NCI-H2196 (cell line): ENCODE data around the gene ALG9.
A peak's percentile ranks its signal among the peaks of the same experiment; 100 is the strongest.
"Not testable (repeated sequence)": the region's sequence is repeated elsewhere in the genome, so short reads cannot be mapped to it uniquely, and the experiment has no call there.

ENCODE experiments used
- DNase-seq: peaks from one replicate; lab custom pipeline; 2025; ENCODE audit not compliant: unreplicated experiment; lab: John Stamatoyannopoulos, UW

Gene ALG9

DNA sequence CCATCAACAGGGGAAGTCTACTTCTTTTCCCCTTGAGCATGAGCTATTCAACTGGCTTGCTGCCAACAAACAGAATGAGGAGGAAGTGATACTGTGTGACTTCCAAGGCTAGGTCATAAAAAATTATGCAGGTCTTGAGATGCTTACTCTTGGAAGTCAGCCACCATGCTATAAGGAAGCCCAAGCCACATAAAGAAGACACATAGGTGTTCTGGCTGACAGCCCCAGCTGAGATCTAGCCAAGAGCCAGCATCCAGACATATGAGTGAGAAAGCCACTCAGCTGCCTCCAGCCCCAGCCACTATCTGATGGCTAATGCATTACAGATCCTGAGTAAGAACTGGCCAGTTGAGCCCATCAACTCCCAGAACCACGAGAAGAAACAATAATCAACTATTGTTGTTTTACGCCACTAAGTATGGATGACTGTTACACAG lies 74.2 kb downstream of the ALG9 start:
- DNase-seq: peak; percentile 71

DNA sequence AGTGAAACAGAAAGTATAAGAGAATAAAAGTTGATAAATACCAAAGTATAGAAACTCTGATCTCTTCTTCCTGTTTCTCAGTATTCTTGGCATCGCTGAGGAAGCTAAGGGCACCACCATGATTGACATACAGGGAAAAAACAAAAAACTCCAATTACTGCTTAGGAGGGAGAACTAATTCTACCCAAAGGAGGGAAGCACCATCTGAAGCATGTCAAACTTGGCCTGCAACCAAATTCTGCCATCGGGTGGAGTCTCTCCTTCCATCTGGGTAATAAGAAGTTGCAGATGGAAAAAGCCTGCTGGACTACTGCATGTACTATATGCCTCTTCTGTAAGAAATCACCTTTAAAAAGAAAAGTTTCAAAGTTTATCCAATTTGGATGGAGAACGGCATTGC lies 74.7 kb downstream of the ALG9 start:
- no peak for DNase-seq

DNA sequence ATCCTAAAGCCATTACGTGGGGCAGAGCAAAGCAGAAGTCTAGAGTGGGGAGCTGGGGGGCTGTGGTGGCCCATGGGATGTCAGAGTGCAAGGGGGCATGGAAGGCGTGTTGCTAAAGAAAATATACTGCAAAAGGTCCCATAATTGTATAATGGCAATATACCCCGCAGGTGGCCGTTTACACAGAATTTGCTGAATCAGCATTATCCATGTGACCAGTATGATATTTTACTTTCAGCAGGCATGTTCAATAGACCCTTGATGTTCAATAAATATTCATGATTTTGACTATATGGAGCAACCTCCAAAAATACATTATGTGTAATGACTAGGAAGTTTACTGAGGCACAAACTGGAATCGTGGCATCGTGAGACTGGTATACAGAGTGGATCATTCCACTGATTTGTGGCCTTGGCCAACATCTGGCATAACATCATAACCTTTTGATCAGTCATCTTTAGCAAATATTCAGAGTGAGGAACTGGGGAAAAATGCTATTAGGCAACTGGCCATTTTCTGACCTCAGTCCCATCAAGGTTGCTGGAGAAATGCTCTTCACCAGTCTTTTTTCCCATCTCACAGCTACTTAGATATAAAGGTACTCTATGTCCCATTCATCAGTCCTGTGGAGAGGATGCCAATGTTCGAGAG lies 75.9 kb downstream of the ALG9 start:
- no peak for DNase-seq

DNA sequence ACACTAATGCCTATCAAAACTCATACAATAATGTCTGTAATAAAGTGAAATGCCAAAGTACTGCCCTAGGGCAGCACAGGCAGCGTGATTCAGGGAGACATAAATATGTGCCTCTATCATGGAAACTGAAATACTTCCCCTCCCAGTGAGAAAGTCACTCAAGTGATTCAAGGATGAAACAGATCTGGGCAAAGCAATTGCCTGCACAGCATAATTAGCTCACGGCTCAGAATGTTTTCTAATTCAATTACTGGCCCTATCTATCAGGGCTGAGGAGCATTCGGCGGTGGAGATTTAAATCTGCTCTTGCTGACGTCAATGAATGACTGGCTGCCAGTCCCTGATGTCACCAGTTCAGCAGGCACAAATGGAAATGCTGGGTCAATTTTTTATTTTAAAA lies 77.5 kb downstream of the ALG9 start:
- DNase-seq: no peak

DNA sequence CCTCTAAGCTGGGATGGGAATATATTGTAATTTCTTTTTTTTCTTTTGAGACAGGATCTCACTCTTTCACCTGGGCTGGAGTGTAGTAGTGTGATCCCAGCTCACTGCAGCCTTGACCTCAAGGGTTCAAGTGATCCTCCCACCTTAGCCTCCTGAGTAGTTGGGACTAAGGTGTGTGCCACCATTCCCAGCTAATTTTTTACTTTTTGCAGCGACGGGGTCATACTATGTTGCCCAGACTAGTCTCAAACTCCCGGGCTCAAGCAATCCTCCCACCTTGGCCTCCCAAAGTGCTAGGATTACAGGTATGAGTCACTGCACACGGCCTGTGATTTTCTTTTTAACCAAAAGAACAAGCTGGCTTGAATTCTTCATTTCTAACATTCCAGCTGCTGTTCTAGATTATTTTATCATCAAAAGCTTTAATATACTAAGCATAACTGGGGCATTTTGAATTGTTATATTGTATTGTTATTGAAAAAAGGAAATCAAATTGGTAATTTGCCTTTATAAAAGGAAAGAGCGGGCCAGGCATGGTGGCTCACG lies 78.4 kb downstream of the ALG9 start:
- no peak for DNase-seq

DNA sequence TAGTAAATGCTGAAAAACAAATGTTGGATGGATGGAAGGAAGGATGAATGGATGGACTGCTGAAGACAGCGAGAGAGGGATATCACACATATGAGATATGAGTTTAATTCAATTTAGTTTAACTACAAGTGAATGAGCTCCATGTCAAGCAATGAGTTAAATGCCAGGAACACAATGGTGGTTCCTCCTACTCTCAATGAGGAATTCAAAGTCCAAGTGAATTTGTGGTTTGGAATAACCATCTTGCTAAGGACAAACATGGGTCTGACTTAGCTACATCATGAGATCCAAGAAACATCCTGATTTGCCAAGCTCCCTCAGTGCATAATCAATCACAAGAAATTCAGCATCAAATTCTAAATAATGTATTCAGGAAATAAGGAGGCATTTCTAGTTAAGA lies 79.1 kb downstream of the ALG9 start:
- no peak for DNase-seq

DNA sequence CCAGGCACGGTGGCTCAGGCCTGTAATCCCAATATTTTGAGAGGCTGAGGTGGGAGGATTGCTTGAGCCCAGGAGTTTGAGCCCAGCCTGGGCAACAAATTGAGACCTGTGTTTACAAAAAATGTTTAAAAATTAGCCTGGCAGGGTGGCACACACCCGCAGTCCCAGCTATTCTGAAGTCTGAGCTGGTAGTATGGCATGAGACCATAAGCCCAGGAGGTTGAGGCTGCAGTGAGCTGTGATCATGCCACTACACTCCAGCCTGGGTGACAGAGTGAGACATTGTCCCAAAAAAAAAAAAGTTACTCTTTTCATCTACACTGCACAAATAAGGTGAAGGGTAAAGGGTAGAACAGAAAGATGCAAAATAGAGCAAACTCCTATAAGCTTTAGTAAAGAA lies 82.9 kb downstream of the ALG9 start:
- DNase-seq: no peak

DNA sequence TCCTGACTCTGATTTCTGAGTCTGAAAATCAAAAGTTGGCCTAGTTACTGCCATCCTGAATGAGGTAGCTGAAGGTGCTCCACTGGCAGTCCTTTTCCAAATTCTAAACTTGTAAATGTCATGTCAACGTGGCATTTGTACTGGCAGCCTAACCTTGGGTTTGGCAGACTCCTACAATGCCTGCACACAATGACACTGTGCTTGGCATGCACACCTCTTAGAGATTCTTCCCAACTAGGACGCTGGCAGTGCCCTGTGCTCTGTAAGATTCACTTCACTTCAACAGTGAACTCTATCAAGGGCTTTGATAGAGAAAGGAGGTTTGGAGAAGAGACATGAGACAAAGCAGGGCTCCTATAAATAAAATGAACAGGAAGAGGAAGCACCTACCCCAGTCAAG lies 83.3 kb downstream of the ALG9 start:
- no peak for DNase-seq

DNA sequence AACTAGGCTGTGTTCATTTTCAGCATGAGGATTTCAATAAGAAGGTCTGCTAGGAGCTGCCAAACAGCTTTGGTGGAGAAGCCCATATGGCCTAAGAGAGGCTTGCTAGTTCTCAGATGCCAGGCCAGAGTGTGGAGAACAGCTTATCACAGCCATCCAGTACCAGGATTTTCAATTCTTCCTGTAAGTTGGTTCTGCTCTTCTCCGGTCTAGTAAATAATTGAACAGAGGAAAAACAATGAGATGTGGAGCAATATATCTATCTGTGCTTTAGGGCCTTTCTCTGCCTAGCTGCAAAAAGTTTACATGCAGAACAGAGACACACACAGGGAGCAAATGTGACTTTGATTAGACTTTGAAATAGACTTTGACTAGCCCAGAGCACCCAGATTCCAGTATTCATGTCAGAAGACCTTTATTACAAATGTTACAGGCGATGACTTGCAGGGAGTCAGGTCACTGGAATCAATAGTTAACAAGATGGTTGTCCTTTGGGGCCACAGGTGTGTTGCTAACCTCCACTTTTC lies 85.4 kb downstream of the ALG9 start:
- no peak for DNase-seq

DNA sequence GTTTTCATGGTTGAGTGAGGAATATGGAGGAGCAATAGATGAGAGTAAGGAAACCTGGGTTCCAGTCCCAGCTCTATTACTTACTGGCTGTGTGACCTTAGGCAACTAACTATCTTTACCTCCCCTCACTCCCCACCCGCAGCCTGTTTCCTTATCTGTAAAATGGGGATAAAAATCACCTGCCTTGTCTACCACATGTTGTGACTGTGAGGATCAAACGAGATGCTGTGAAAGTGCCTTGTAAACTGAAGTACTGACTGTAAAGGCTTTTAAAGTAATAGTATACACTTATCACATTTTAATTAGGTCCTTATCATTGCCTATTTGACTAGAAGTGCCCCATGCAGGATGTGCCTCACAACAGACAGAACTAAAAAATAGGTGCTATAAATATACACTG lies 86.3 kb downstream of the ALG9 start:
- DNase-seq: no peak

DNA sequence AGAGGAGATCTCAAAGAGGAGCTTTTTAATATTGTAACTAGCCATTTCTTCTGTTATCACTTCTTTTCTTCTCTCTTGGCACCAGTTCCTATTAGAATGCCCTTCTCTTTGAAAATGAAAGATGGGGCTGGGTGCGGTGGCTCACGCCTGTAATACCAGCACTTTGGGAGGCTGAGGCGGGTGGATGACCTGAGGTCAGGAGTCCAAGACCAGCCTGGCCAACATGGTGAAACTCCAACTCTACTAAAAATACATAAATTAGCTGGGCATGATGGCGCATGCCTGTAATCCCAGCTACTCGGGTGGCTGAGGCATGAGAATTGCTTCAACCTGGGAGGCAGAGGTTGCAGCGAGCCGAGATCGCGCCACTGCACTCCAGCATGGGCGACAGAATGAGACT lies 87.1 kb downstream of the ALG9 start:
- not testable (repeated sequence) for DNase-seq

DNA sequence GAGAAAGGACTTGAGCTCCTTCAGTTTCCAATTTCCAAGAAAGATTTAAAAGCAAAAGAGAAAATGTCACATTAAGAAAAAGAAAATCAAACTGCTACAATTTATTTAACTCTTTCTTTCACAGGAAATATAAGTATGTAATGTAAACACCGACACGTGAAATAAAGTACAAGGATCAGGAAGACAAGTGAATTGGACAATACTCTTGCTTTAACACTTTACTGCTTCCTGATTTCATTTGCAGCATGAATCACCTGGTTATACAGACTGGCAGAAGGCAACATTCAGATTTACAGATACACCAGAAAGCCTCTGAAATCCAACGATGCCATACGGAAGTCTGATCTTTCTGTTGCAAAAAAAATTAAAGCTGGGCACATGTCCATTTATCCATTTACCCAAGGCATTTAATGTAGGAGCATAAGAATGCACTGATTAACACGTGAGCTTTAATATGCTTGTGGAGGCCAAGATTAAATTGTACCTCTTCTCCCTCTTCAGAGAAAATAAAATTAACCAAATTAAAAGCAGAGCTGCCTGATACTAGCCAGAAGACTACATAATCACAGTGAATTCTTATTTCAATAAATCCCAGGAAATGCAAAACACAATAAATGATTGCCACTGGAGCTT lies 89.2 kb downstream of the ALG9 start:
- DNase-seq: no peak

DNA sequence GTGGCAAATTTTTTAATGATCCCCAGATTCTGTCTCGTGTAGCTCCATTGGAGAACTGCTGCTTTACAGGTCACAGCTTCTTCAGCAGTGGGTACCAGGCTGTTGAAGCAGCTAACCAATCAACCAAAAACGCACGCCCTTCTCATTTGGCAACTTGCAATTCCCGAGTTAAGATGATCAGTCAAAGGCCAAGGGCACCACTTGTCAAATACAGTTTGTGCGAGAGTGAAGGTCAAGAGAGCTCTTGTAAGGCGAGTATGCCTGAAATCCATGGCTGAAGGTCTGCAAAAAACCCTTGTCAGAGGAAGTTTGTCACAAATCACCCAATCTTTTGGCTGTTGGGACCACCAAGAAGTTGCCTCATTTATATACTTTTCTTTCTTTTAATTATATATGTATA lies 92.3 kb downstream of the ALG9 start:
- no peak for DNase-seq

DNA sequence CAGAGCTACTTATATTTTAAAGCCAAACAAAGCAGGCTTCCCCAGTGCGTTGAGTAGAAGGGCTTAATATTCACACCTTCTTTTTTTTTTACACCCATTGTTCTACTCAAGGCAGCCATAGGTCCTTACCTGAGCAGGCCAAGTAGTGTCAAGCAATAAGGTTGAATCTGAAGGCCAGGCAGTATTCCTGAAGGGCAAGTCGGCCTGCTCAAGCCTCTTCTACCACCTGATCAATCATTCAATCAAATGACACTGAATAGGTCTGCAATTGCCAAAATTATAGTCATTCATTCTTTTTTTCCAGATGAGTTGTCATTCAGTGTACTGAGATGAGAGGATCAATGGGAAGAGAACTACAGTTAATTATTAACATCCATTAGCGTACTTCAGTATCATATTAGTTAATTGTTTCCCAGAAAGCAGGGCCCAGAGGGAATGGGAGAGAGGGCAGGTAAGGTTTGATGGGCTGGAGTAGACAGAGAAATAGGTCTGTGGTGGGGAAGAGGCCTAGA lies 93.3 kb downstream of the ALG9 start:
- no peak for DNase-seq

DNA sequence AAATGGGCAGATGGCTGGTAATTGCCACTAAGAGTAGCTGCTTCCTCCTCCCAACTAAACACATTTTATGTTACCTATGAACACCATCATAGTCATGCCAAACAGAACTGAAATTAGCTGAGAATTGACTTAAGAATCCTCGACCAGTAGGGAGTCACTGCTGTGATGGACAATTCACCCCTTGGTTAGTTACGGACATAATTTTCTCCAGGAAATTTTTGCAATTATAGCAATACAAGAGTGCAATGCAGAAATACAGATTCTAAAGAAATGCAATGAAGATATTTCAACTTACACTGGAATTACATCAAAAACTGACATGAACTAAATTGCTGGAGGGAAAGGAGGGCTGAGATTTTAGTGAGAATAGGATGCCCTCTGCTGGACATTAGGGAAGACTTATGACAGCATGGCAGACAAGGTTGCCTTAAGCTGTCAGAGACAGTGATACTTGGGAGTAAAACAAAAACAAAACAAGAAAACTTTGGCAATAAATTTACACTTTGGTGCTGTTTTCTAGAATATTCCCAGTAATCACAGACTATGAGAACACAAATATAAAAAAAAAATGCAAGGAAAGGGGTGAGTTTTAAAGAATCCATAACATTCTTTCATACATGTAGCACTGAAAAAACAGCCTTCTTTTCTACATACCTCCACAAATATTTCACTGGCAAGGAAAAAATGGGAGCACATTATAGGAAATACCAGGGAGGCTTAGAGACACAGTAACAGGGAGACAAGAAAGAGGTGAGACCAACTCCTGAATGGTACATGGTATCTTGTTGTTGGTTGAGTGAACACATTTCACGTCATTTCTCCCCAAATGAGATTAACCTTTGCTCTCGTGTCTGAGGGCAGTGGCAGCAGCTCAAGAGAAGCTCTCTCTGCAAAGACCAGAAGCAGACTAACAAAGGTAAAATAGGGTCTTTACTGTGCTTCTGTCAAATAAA lies 94.0 kb downstream of the ALG9 start:
- peak; percentile 65 for DNase-seq

DNA sequence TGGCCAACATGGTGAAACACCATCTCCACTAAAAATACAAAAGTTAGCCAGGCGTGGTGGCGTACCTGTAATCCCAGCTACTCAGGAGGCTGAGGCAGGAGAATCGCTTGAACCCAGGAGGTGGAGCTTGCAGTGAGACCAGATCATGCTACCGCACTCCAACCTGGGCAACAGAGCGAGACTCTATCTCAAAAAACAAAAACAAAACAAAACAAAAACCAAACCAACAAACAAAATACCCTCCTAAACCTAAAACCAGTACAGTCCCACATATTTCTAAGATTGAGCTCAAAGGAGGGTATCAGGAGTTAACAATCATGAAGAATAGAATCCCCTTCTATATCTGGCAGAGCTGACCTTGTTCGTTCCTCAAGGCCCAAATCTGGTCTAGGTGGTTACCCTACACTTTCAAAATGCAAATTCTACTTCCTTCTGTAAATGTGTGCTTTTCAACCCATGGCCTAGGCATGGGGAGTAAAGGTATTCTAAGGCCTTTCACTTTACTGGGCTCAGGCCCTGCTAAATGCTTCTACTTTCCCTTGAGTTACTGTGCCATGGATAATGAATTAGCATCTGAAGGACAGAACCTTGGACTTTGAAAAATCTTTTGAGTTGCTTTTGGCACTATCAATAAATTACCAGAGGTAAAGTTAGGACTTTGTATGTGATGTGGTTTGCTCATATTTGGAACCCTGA lies 94.8 kb downstream of the ALG9 start:
- DNase-seq: no peak

DNA sequence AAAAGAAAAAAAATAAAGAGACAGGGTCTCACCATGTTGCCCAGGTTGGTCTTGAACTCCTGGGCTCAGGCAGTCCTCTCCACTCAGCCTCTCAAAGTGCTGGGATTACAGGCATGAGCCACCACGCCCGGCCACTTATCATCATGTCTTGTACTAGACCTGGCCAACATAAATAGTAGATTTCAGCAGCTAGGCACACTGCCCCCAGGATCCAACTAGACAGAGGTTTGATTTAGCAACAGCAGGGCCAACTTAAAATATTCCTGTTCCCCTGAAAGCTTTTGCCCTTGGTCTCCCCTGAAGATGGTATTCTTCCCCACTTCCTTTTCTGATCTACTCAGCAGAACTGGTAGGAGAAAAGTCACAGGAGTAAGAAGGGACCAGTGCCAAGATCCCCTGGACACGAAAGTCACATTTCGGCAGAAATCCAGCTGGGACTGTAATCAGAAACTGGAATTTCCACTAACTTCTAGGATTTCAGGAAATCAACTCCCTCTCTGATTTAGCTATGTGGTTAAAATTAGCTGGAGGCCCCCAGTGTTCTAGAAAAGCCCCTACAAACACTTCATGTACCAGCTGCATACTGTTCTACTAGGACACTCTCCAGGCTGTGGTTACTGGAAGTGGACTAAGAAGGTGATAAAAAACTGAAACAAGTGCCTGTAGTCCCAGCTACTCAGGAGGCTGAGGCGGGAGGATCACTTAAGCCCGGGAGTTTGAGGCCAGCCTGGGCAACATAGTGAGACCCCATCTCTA lies 96.2 kb downstream of the ALG9 start:
- DNase-seq: no peak

DNA sequence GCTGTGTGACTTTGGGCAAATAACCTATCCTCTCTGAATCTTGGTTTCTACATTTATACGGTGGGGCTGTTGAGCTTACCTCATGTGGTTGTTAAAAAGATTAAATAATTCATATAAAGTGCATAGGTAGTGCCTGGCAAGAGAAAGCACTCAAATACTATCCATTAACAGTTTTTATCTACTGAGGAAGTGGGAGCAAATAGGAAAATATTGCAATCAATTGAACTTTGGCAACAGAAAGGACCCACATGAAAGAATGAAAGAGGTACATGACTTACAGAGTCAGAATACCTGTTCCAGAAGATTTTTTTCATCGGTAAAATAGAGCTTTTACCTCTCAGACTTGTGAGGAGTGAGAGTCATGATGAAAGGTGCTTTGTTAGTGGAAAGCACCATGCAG lies 98.8 kb downstream of the ALG9 start:
- no peak for DNase-seq

DNA sequence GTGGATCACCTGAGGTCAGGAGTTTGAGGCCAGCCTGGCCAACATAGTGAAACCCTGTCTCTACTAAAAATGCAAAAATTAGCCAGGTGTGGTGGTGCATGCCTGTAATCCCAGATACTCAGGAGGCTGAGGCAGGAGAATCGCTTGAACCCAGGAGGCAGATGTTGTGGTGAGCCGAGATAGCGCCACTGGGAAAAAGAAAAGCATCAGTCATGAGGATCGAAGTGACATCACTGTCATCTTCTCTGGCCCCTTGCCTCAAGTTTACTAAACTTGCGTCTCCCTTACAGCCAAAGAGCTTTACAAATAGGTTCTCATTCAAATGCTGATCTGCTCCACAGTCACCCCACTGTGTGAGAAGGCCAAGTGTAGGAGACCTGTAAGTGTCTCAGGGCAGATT lies 100.2 kb downstream of the ALG9 start:
- DNase-seq: not testable (repeated sequence)

DNA sequence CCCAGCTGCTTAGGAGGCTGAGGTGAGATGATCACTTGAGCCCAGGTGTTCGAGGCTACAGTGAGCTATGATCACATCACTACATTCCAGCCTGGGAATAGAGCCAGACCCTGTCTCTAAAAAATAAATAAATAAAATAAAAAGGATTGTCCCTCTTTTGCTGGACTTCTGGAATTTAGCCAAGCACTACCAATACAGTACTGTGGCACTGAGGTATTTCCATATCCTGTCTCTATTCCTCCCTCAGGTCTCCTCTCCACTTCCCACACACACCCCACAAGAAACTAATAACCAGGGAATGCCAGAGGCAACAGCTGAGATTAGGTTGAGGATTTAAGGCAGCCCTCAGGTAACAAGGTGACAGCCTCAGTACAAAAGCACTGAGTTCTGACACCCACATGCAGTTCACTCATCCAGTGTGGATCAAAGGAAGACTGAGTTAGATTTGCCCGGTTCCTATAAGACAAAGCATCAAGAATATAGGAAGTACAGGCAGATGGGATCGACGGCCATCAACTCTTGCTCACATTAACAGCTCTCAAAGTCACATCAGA lies 100.7 kb downstream of the ALG9 start:
- DNase-seq: peak; percentile 45
